HepG2 (cell line): ENCODE results near the gene LRRC4C. TPM values are rescaled to one million over a fixed set of nuclear protein-coding genes. Genes with fewer than 3 reads are reported as not detected.

Experiments used
- ATAC-seq: fragments of 200-7000 bp; cut with Tn5 transposase; 3 replicates; pipeline ENCODE4 v1.9.1; 2020; ENCODE audit warnings: mild to moderate bottlenecking, moderate library complexity
- BruUV-seq: library from RNA; stranded (reverse); fragments of 400-500 nt; replicated peaks from 2 replicates; lab custom pipeline; 2021; lab: Mats Ljungman, UMichigan
- CTCF ChIA-PET: fragments of 300-600 bp; formaldehyde crosslinking; extraction: SDS; loops from one replicate; lab custom pipeline; 2021; ENCODE audit warnings: low total read pairs, inconsistent platforms, low intra/inter-chr PET ratio; lab: Yijun Ruan, JAX
- POLR2A ChIA-PET: fragments of 350-600 bp; sonication (Branson Sonifier 250); formaldehyde crosslinking; loops from one replicate; lab custom pipeline; 2020; ENCODE audit warnings: antibody characterized with exemption, inconsistent platforms; lab: Yijun Ruan, JAX
- DNase-seq: peaks from one replicate; pipeline ENCODE4 v3.0.0-alpha.2; 2015; ENCODE audit warnings: low spot score
- FAIRE-seq: peaks from 3 replicates; lab custom pipeline; 2011; peaks lifted over from hg19 to GRCh38; lab: Jason Lieb, UNC
- H2AFZ ChIP-seq: one replicate; pipeline ENCODE4 v1.6.1; 2011; ENCODE audit warnings: low read length, inconsistent platforms
- H3K27ac ChIP-seq: fragments of 300-600 bp; 3 replicates; pipeline ENCODE4 v1.8.0; 2011; ENCODE audit warnings: mixed run types, mild to moderate bottlenecking, mixed read lengths, low read length, inconsistent platforms; ENCODE audit not compliant: insufficient read depth; ENCODE audit errors: extremely low read length
- H3K27me3 ChIP-seq, 2 experiments: fragments of 200-600 bp in 1 of 2; 2 replicates in 1 of 2; 3 replicates in 1 of 2; pipeline versions ENCODE4 v1.6.0 to v1.8.0; 2011; ENCODE audit warnings: low read length in 2 of 2, mild to moderate bottlenecking in 2 of 2, moderate library complexity in 2 of 2, inconsistent platforms in 1 of 2; ENCODE audit not compliant: insufficient read depth in 2 of 2, control insufficient read depth in 1 of 2
- H3K36me3 ChIP-seq, 2 experiments: fragments of 200-600 bp in 1 of 2; replicated peaks in 1 of 2; 2 replicates in 1 of 2; 3 replicates in 1 of 2; pipeline versions ENCODE4 v1.5.1 to v1.8.0; 2011; ENCODE audit warnings: low read length in 2 of 2, inconsistent platforms in 1 of 2; ENCODE audit not compliant: insufficient read depth in 2 of 2, control insufficient read depth in 1 of 2
- H3K4me1 ChIP-seq: 2 replicates; pipeline ENCODE4 v1.5.1; 2012; ENCODE audit warnings: low read length, inconsistent platforms; ENCODE audit not compliant: insufficient read depth
- H3K4me2 ChIP-seq: 2 replicates; pipeline ENCODE4 v1.6.0; 2011; ENCODE audit warnings: low read depth, low read length, inconsistent platforms
- H3K4me3 ChIP-seq, 3 experiments: fragments of 200-600 bp in 1 of 3; sonication (generic), shearing (Covaris generic) in 1 of 3; replicated peaks in 1 of 3; 2 replicates each; pipeline ENCODE4 v1.5.1; 2011 to 2016; ENCODE audit warnings: low read length in 3 of 3, inconsistent platforms in 2 of 3, low read depth in 2 of 3, mild to moderate bottlenecking in 2 of 3, control low read depth in 1 of 3, mixed read lengths in 1 of 3; ENCODE audit not compliant: insufficient read depth in 1 of 3
- H3K79me2 ChIP-seq: one replicate; pipeline ENCODE4 v1.6.1; 2011; ENCODE audit warnings: low read length, inconsistent platforms; ENCODE audit not compliant: insufficient read depth
- H3K9ac ChIP-seq: 2 replicates; pipeline ENCODE4 v1.6.0; 2011; ENCODE audit warnings: mild to moderate bottlenecking, low read depth, low read length, inconsistent platforms; ENCODE audit not compliant: insufficient read depth
- H3K9me3 ChIP-seq: 2 replicates; pipeline ENCODE4 v1.5.1; 2012; ENCODE audit warnings: mild to moderate bottlenecking, low read length
- H4K20me1 ChIP-seq: 2 replicates; pipeline ENCODE4 v1.6.0; 2011; ENCODE audit warnings: inconsistent platforms, mild to moderate bottlenecking, low read length, moderate library complexity; ENCODE audit not compliant: insufficient read depth
- HDAC1 ChIP-seq: sonication (generic); formaldehyde crosslinking; IDR thresholded peaks from 2 replicates; pipeline ENCODE4 v1.5.1; 2020; ENCODE audit warnings: mild to moderate bottlenecking, missing genetic modification reagents
- HOXD1 ChIP-seq: sonication (generic); formaldehyde crosslinking; IDR thresholded peaks from 2 replicates; pipeline ENCODE4 v1.5.0; 2020; ENCODE audit warnings: missing genetic modification reagents
- LCORL ChIP-seq, 2 experiments: fragments of 450-650 bp in 1 of 2; sonication (generic) in 1 of 2; formaldehyde crosslinking in 1 of 2; IDR thresholded peaks; 2 replicates each; pipeline versions ENCODE4 v1.5.0 to v1.6.1; 2017 to 2020; ENCODE audit warnings: antibody characterized with exemption in 1 of 2, missing genetic modification reagents in 1 of 2
- RFXANK ChIP-seq: IDR thresholded peaks from 2 replicates; pipeline ENCODE4 v1.6.1; 2016
- TFE3 ChIP-seq: IDR thresholded peaks from 2 replicates; pipeline ENCODE4 v1.6.1; 2016
- ZBTB4 ChIP-seq: sonication (generic); formaldehyde crosslinking; IDR thresholded peaks from 2 replicates; pipeline ENCODE4 v1.4.0; 2020; ENCODE audit warnings: missing genetic modification reagents, mild to moderate bottlenecking, borderline replicate concordance
- ZBTB49 ChIP-seq: sonication (generic); formaldehyde crosslinking; IDR thresholded peaks from 2 replicates; pipeline ENCODE4 v1.4.0; 2020; ENCODE audit warnings: missing genetic modification reagents, borderline replicate concordance
- ZNF34 ChIP-seq: sonication (generic); formaldehyde crosslinking; IDR thresholded peaks from 2 replicates; pipeline ENCODE4 v1.4.0; 2020; ENCODE audit warnings: mild to moderate bottlenecking, missing genetic modification reagents, borderline replicate concordance
- ZNF788 ChIP-seq: sonication (generic); formaldehyde crosslinking; IDR thresholded peaks from 2 replicates; pipeline ENCODE4 v1.5.0; 2020; ENCODE audit warnings: mild to moderate bottlenecking, missing genetic modification reagents, borderline replicate concordance
- ZNF883 ChIP-seq: sonication (generic); formaldehyde crosslinking; IDR thresholded peaks from 2 replicates; pipeline ENCODE4 v1.5.1; 2020; ENCODE audit warnings: mild to moderate bottlenecking, missing genetic modification reagents; ENCODE audit errors: not compliant biosample characterization
- WGBS: methylation state at CpG from one replicate; pipeline ENCODE4 v1.1.6; 2017; ENCODE audit warnings: low lambda C conversion rate; 5-methylcytosine and 5-hydroxymethylcytosine counted together
- in situ Hi-C: cut with HindIII; loops from 2 replicates; pipeline ENCODE4 v1.10.0; 2017; ENCODE audit warnings: low pct_unique_long_range_greater_than_20kb; ENCODE audit not compliant: extremely low pct_ligation_motif_present
- intact Hi-C: fragments of 100-400 bp; cut with micrococcal nuclease; formaldehyde crosslinking; loops from one replicate; pipeline ENCODE4 v1.10.0; 2022; ENCODE audit not compliant: unreplicated experiment
- polyA plus RNA-seq, 8 experiments: library from polyadenylated mRNA; depleted of rRNA in 3 of 8; stranded (reverse) in 7 of 8; unstranded in 1 of 8; fragments of >200 nt; fragmentation: Illumina TruSeq in 4 of 8; extraction: Trizol in 4 of 8; gene quantifications; 2 replicates each; pipeline versions ENCODE4 v1.2.1 to v1.2.3, GENCODE V29; 2011 to 2016; ENCODE audit warnings: low read depth in 4 of 8, missing spikeins in 1 of 8, mixed read lengths in 1 of 8; ENCODE audit not compliant: insufficient read depth in 1 of 8
- total RNA-seq, 5 experiments: library from RNA; depleted of rRNA; stranded (reverse); fragments of >200 nt; fragmentation: Illumina TruSeq; extraction: Trizol; gene quantifications; 2 replicates each; pipeline ENCODE4 v1.2.3, GENCODE V29; 2016; ENCODE audit warnings: low read depth in 1 of 5

The LRRC4C gene
- total and polyA plus RNA-seq, 2 of the 13 experiments (the other 11 are each of a cell fraction or from before 2014, with no cell fraction given) = not detected

GRCh38 chr11:40241524-40242051 is 1217.9 kb downstream of the LRRC4C start:
- H3K4me1 ChIP-seq = no peaks in the 10 kb centered on the region
- intact Hi-C loops (no loop called here), in situ Hi-C loops (no loop called here)
- H2AFZ ChIP-seq = no peak overlapping the region
- H3K79me2 ChIP-seq = no peaks in the 10 kb centered on the region
- H3K36me3 ChIP-seq = no peaks in the 10 kb centered on the region
- no TSS peak for BruUV-seq
- no peaks in the 10 kb centered on the region for H3K9me3 ChIP-seq
- no peak overlapping the region for H3K9ac ChIP-seq
- H4K20me1 ChIP-seq = no peaks in the 10 kb centered on the region
- ChIA-PET POLR2A (no interaction called here), CTCF (no interaction called here)
- H3K4me2 ChIP-seq = no peak overlapping the region
- H3K27ac ChIP-seq = no peak overlapping the region
- FAIRE-seq (no peak), ATAC-seq (no peak), DNase-seq (no peak)
- no peak overlapping the region for H3K4me3 ChIP-seq
- no peaks in the 10 kb centered on the region for H3K27me3 ChIP-seq
- TF ChIP-seq ZNF788 (CRISPR knock-in tag) = no peak
- TF ChIP-seq ZNF883 (CRISPR knock-in tag) = no peak
- TF ChIP-seq ZBTB49 (CRISPR knock-in tag) = no peak
- no peak for TF ChIP-seq HDAC1 (CRISPR knock-in tag)
- no peak for TF ChIP-seq RFXANK (CRISPR knock-in tag)

- Histone ChIP-seq H2AFZ (no peak overlapping the region), H4K20me1 (no peaks in the 10 kb centered on the region), H3K27me3 (no peaks in the 10 kb centered on the region), H3K4me1 (no peaks in the 10 kb centered on the region), H3K4me3 (no peak overlapping the region), H3K36me3 (no peaks in the 10 kb centered on the region), H3K27ac (no peak overlapping the region), H3K9me3 (no peaks in the 10 kb centered on the region), H3K9ac (no peak overlapping the region), H3K79me2 (no peaks in the 10 kb centered on the region), H3K4me2 (no peak overlapping the region)
- no peak for ATAC-seq
- POLR2A ChIA-PET = no interaction called here
- CTCF ChIA-PET = no interaction called here
- no TSS peak for BruUV-seq
- FAIRE-seq = no peak
- DNase-seq = no peak
- in situ Hi-C loops (no loop called here), intact Hi-C loops (no loop called here)
- 40% methylated on average over 2 of the region's 2 CpGs for WGBS
- no peak for TF ChIP-seq LCORL (IDR thresholded peaks at IDR 0.05)
- no peak for TF ChIP-seq LCORL (CRISPR knock-in tag; IDR thresholded peaks at IDR 0.05)
- no peak for TF ChIP-seq ZNF34 (CRISPR knock-in tag)
- TF ChIP-seq ZBTB4 (CRISPR knock-in tag) = no peak
- TF ChIP-seq TFE3 (CRISPR knock-in tag) = no peak
- no peak for TF ChIP-seq HOXD1 (CRISPR knock-in tag)
Observed at GRCh38 chr11:40240284-40240683, 1219.2 kb downstream of the LRRC4C start.
